ENCODE measurements around the gene SH2D2A.

- TF ChIP-seq CTCF (IDR thresholded peaks at IDR 0.05) (no peak), POLR2A (IDR thresholded peaks at IDR 0.05) (no peak)
Observed at GRCh38 chr1:156795787-156796186, 20.9 kb downstream of the SH2D2A start.

All from uterus (tissue), 2 donors.